ENCODE measurements around the gene GPR78. TPM values are rescaled to one million over a fixed set of nuclear protein-coding genes. Genes with fewer than 3 reads are reported as not detected.

GPR78 gene
- total and polyA plus RNA-seq, 2 of the 4 experiments (the other 2 are of a cell fraction) = under 0.01 to 0.10 TPM

GRCh38 chr4:8601556-8601955 lies 21.4 kb downstream of the GPR78 start:
- Histone ChIP-seq H4K8ac (ENCODE audit: low read depth in 2 of 2, low read length in 2 of 2) (no peak overlapping the region), H2AK5ac (ENCODE audit: low read depth, low read length) (no peak overlapping the region), H3K36me3 (ENCODE audit: control insufficient read depth, insufficient read depth, low read length) (peaks cover 53% of the 10 kb centered on the region; the same call in 1 of the 2 replicates), H3K4me3 (ENCODE audit: insufficient read depth, low read depth, low read length) (no peak overlapping the region), H3K4ac (ENCODE audit: low read depth, low read length) (no peak overlapping the region), H3K56ac (ENCODE audit: extremely low read depth, insufficient read depth, low read length) (no peak overlapping the region), H3K18ac (ENCODE audit: low read depth, low read length) (no peak overlapping the region), H2BK120ac (ENCODE audit: low read depth, low read length) (no peak overlapping the region), H3K9me3 (ENCODE audit: control insufficient read depth, insufficient read depth, low read length) (no peaks in the 10 kb centered on the region), H3K9me1 (ENCODE audit: insufficient read depth, low read length) (no peaks in the 10 kb centered on the region), H4K20me1 (ENCODE audit: insufficient read depth, low read length) (no peaks in the 10 kb centered on the region), H3K4me1 (ENCODE audit: control insufficient read depth, insufficient read depth, low read length) (peaks cover 3% of the 10 kb centered on the region; the same call in 1 of the 2 replicates), H3K4me2 (ENCODE audit: low read depth, low read length) (no peak overlapping the region), H3K27me3 (ENCODE audit: control insufficient read depth, insufficient read depth, low read length) (no peaks in the 10 kb centered on the region; the same call in 1 of the 2 replicates), H3K27ac (ENCODE audit: insufficient read depth, low read length) (no peak overlapping the region), H3K23ac (ENCODE audit: low read depth, low read length) (no peak overlapping the region), H3K79me1 (ENCODE audit: low read depth in 1 of 2, low read length in 2 of 2) (no peaks in the 10 kb centered on the region), H4K5ac (ENCODE audit: low read depth, low read length) (no peak overlapping the region), H2AFZ (replicated peaks; ENCODE audit: low read length, poor library complexity) (peak overlapping the region; percentile 43), H2BK15ac (ENCODE audit: low read depth, low read length) (no peak overlapping the region), H3K14ac (replicated peaks; ENCODE audit: low read depth, low read length) (no peak overlapping the region), H2BK5ac (ENCODE audit: low read depth, low read length, poor library complexity, severe bottlenecking) (no peak overlapping the region), H4K91ac (ENCODE audit: insufficient read depth, low read depth, low read length) (no peak overlapping the region), H3K9ac (ENCODE audit: low read depth, low read length) (no peak overlapping the region), H2AK9ac (replicated peaks; ENCODE audit: low read depth, low read length, poor library complexity) (no peak overlapping the region), H2BK20ac (ENCODE audit: low read depth, low read length) (no peak overlapping the region)
- TF ChIP-seq SMC3 (IDR thresholded peaks at IDR 0.05; ENCODE audit: low read depth, low read length) (no peak), MAFK (IDR thresholded peaks at IDR 0.05; ENCODE audit: low read depth, low read length) (no peak), NFE2L2 (IDR thresholded peaks at IDR 0.05; ENCODE audit: low read depth, low read length) (no peak)
- CTCF ChIA-PET = no interaction called here
- ATAC-seq (ENCODE audit: low read depth) = no peak
- POLR2A ChIA-PET (ENCODE audit: unreplicated experiment) = no interaction called here
- intact Hi-C loops (cut with micrococcal nuclease) (no loop called here), in situ Hi-C loops (cut with MboI; ENCODE audit: low sequenced_read_pairs) (loop anchor here (25.0 kb wide), 1 partner anchor 389 kb away; no protein-coding TSS in a partner anchor), dilution Hi-C loops (cut with HindIII; ENCODE audit: low sequenced_read_pairs, unreplicated experiment) (no loop called here)
- no TSS peak for BruUV-seq (replicated peaks)
- DNase-seq = no peak
- 68% methylated on average over 3 of the region's 10 CpGs; no CpG with 5 or more reads in 1 of the 2 experiments for WGBS, 2 experiments (ENCODE audit: extremely low coverage in 2 of 2, insufficient read length in 1 of 2)

Data from IMR-90 (cell line).